B cell (primary cell): ENCODE data around the gene TMEM140. TPM values are rescaled to one million over a fixed set of nuclear protein-coding genes. Genes with fewer than 3 reads are reported as not detected.
A peak's percentile ranks its signal among the peaks of the same experiment; 100 is the strongest.

ENCODE experiments used
- ATAC-seq: fragments of 200-7000 bp; cut with Tn5 transposase; one replicate; pipeline ENCODE4 v1.10.0; 2021; ENCODE audit warnings: low read depth, mild to moderate bottlenecking, moderate number of reproducible peaks, moderate library complexity
- CTCF ChIA-PET: fragments of 350-600 bp; sonication (Branson Sonifier 250); formaldehyde crosslinking; loops from one replicate; lab custom pipeline; 2021; ENCODE audit warnings: antibody characterized with exemption, inconsistent platforms; lab: Charles Lee
- POLR2A ChIA-PET: fragments of 350-600 bp; sonication (Branson Sonifier 250); formaldehyde crosslinking; loops from one replicate; lab custom pipeline; 2021; ENCODE audit warnings: antibody characterized with exemption; lab: Charles Lee
- DNase-seq: peaks from one replicate; pipeline ENCODE4 v3.0.0; 2013
- H2AFZ ChIP-seq: 2 replicates; pipeline ENCODE4 v1.6.1; 2012; ENCODE audit warnings: mild to moderate bottlenecking, low read depth, low read length; ENCODE audit not compliant: insufficient read depth, poor library complexity, severe bottlenecking
- H3K27ac ChIP-seq, 2 donors: 1 replicate in 1 of 2; 2 replicates in 1 of 2; pipeline ENCODE4 v1.5.1; 2012 to 2013; ENCODE audit warnings: low read length in 2 of 2, mild to moderate bottlenecking in 2 of 2, moderate library complexity in 1 of 2
- H3K27me3 ChIP-seq, 4 experiments: fragments of 200-600 bp in 1 of 4; sonication (generic) in 1 of 4; replicated peaks in 1 of 4; 1 replicate in 2 of 4; 2 replicates in 2 of 4; pipeline versions ENCODE4 v1.6.1 to v1.7.0; 2013 to 2016; ENCODE audit warnings: low read length in 3 of 4, mild to moderate bottlenecking in 2 of 4, mixed read lengths in 1 of 4, moderate library complexity in 1 of 4; ENCODE audit not compliant: insufficient read depth in 4 of 4, control insufficient read depth in 3 of 4; ENCODE audit errors: control extremely low read depth in 1 of 4
- H3K36me3 ChIP-seq, 2 experiments: replicated peaks in 1 of 2; 1 replicate in 1 of 2; 2 replicates in 1 of 2; pipeline versions ENCODE4 v1.6.1 to v1.7.1; 2013; ENCODE audit warnings: low read length in 1 of 2; ENCODE audit not compliant: insufficient read depth in 2 of 2, control insufficient read depth in 1 of 2; ENCODE audit errors: control extremely low read depth in 1 of 2, extremely low read depth in 1 of 2
- H3K4me1 ChIP-seq, 2 donors: fragments of 200-600 bp in 1 of 2; sonication (generic) in 1 of 2; 1 replicate in 1 of 2; 2 replicates in 1 of 2; pipeline versions ENCODE4 v1.5.1 to v1.6.1; 2013 to 2017; ENCODE audit warnings: low read length in 2 of 2; ENCODE audit not compliant: control insufficient read depth in 2 of 2, insufficient read depth in 2 of 2
- H3K4me2 ChIP-seq: replicated peaks from 2 replicates; pipeline ENCODE3; 2012; ENCODE audit warnings: mild to moderate bottlenecking, low read depth, low read length; ENCODE audit not compliant: poor library complexity, severe bottlenecking
- H3K4me3 ChIP-seq, 5 experiments: fragments of 200-600 bp in 1 of 5; sonication (generic) in 1 of 5; 1 replicate in 3 of 5; 2 replicates in 2 of 5; pipeline versions ENCODE4 v1.5.1 to v1.7.0; 2011 to 2016; ENCODE audit warnings: low read length in 4 of 5, mild to moderate bottlenecking in 4 of 5, low read depth in 2 of 5, control low read depth in 1 of 5, moderate library complexity in 1 of 5; ENCODE audit not compliant: insufficient read depth in 1 of 5; ENCODE audit errors: control extremely low read depth in 1 of 5, extremely low read depth in 1 of 5
- H3K79me2 ChIP-seq: fragments of 200-600 bp; sonication (generic); one replicate; pipeline ENCODE4 v1.6.0; 2016; ENCODE audit warnings: low read length; ENCODE audit not compliant: control insufficient read depth, insufficient read depth
- H3K9ac ChIP-seq: fragments of 200-600 bp; sonication (generic); 2 replicates; pipeline ENCODE4 v1.6.1; 2017; ENCODE audit warnings: mild to moderate bottlenecking, low read length, moderate library complexity
- H3K9me3 ChIP-seq, 3 donors: one replicate each; pipeline versions ENCODE4 v1.6.1 to v1.7.1; 2013; ENCODE audit warnings: low read length in 2 of 3; ENCODE audit not compliant: control insufficient read depth in 2 of 3, insufficient read depth in 1 of 3; ENCODE audit errors: control extremely low read depth in 1 of 3
- H4K20me1 ChIP-seq: 2 replicates; pipeline ENCODE4 v1.6.0; 2012; ENCODE audit warnings: mild to moderate bottlenecking, low read length; ENCODE audit not compliant: insufficient read depth, control insufficient read depth, poor library complexity, severe bottlenecking
- H3K27ac Mint-ChIP-seq: one replicate; pipeline ENCODE4 v1.8.0; 2021; ENCODE audit warnings: mixed read lengths
- H3K27me3 Mint-ChIP-seq: one replicate; pipeline ENCODE4 v1.8.0; 2021; ENCODE audit warnings: mixed read lengths
- H3K4me1 Mint-ChIP-seq: one replicate; pipeline ENCODE4 v1.8.0; 2021; ENCODE audit warnings: mixed read lengths
- H3K4me3 Mint-ChIP-seq: one replicate; pipeline ENCODE4 v1.8.0; 2021; ENCODE audit warnings: mixed read lengths
- H3K9me3 Mint-ChIP-seq: one replicate; pipeline ENCODE4 v1.8.0; 2022; ENCODE audit warnings: mixed read lengths; ENCODE audit not compliant: insufficient read depth
- CTCF ChIP-seq: fragments of 200-600 bp; IDR thresholded peaks from one replicate; pipeline ENCODE4 v1.8.0; 2022; ENCODE audit warnings: antibody characterized with exemption, mild to moderate bottlenecking
- EZH2 ChIP-seq: IDR thresholded peaks from 2 replicates; pipeline ENCODE4 v1.6.1; 2012; ENCODE audit warnings: borderline replicate concordance, low read depth, mild to moderate bottlenecking, moderate library complexity, low read length; ENCODE audit not compliant: insufficient read depth, poor library complexity, severe bottlenecking
- WGBS: methylation state at CpG from one replicate; pipeline ENCODE4 v1.1.5; 2013; ENCODE audit warnings: missing lambda C conversion rate; ENCODE audit not compliant: insufficient coverage; 5-methylcytosine and 5-hydroxymethylcytosine counted together
- intact Hi-C: fragments of 100-400 bp; cut with micrococcal nuclease; formaldehyde crosslinking; loops from one replicate; pipeline ENCODE4 v1.10.0; 2022
- polyA minus RNA-seq: library from RNA; depleted of rRNA, polyadenylated mRNA; stranded (reverse); fragments of >200 nt; gene quantifications from 2 replicates; pipeline ENCODE4 v1.2.3, GENCODE V29; 2012
- polyA plus RNA-seq: library from polyadenylated mRNA; depleted of rRNA; stranded (reverse); fragments of >200 nt; gene quantifications from 2 replicates; pipeline ENCODE4 v1.2.3, GENCODE V29; 2012
- total RNA-seq, 2 donors: library from RNA; stranded (reverse); fragments of 120-200 nt in 1 of 2; gene quantifications; 1 replicate in 1 of 2; 2 replicates in 1 of 2; pipeline versions ENCODE4 v1.2.3 to v1.2.4, GENCODE V29; 2013 to 2022

TMEM140 gene
- total RNA-seq, result 79.1 and 84.9 TPM in 2 replicates
- total RNA-seq (2013), result 31.6 TPM
- 3.6 and 3.8 TPM in 2 replicates for polyA plus RNA-seq
- 18.1 and 35.2 TPM in 2 replicates for polyA minus RNA-seq

- Mint-ChIP-seq H3K9me3 (no peaks in the 10 kb centered on the region), H3K4me1 (peaks cover 62% of the 10 kb centered on the region), H3K27me3 (no peaks in the 10 kb centered on the region), H3K4me3 (peak within 1 kb of the TSS; percentile 91), H3K27ac (peak within 1 kb of the TSS; percentile 94)
- H3K27ac ChIP-seq, result peak within 1 kb of the TSS; percentile 86 to 90
- peak within 1 kb of the TSS; percentile 70 for H3K4me2 ChIP-seq
- peak within 1 kb of the TSS; percentile 51 to 98 (median 72) for H3K4me3 ChIP-seq
- H3K9ac ChIP-seq, result peak within 1 kb of the TSS; percentile 77
- no peaks in the 10 kb centered on the region for H3K9me3 ChIP-seq
- peak; percentile 87 for DNase-seq
- peak within 1 kb of the TSS; percentile 74 for H2AFZ ChIP-seq
- intact Hi-C loops, result loop anchor here (1.0 to 5.0 kb wide), 7 partner anchors 13 to 691 kb away; partner anchors contain the start of genes AGBL3, AKR1B1, BPGM and CNOT4
- ChIA-PET CTCF (interaction anchor here (0.9 to 8.3 kb wide), 9 partner anchors 9 to 161 kb away, joined by 3 to 78 read pairs (median 4); partner anchors contain the start of genes AGBL3 and CYREN), POLR2A (interaction anchor here (0.6 to 2.8 kb wide), 7 partner anchors 11 to 502 kb away, joined by 3 to 32 read pairs (median 6); partner anchors contain the start of genes AGBL3, BPGM, CYREN and WDR91)
- no peaks in the 10 kb centered on the region for H4K20me1 ChIP-seq
- peaks cover 51% of the 10 kb centered on the region for H3K79me2 ChIP-seq
- peaks cover 42 to 52% of the 10 kb centered on the region in 2 donors for H3K4me1 ChIP-seq
- H3K27me3 ChIP-seq, result no peaks in the 10 kb centered on the region
- no peaks in the 10 kb centered on the region for H3K36me3 ChIP-seq
- 0% methylated on average over 7 of the region's 13 CpGs for WGBS
- peak; percentile 78 for ATAC-seq
- no peak for TF ChIP-seq CTCF
- TF ChIP-seq EZH2, result no peak
Measured at GRCh38 chr7:135147899-135148721, at the start of gene TMEM140. TSS of gene TMEM140 (plus strand) at chr7:135148072. CDS start at chr7:135164442, 16,370 bp downstream.

GRCh38 chr7:135098391-135098790 lies 49.5 kb upstream of the TMEM140 start:
- ChIA-PET POLR2A (no interaction called here), CTCF (no interaction called here)
- WGBS, result no CpG with 5 or more reads among the region's 3 CpGs
- Mint-ChIP-seq H3K4me3 (no peak overlapping the region), H3K4me1 (peaks cover 11% of the 10 kb centered on the region), H3K27me3 (no peaks in the 10 kb centered on the region), H3K27ac (no peak overlapping the region), H3K9me3 (peaks cover 5% of the 10 kb centered on the region)
- Histone ChIP-seq H3K27ac (no peak overlapping the region), H2AFZ (no peak overlapping the region), H3K9me3 (no peaks in the 10 kb centered on the region), H3K4me1 (peaks cover 0 to 7% of the 10 kb centered on the region in 2 donors), H3K9ac (no peak overlapping the region), H3K4me2 (no peak overlapping the region), H3K79me2 (no peaks in the 10 kb centered on the region), H4K20me1 (no peaks in the 10 kb centered on the region), H3K27me3 (no peaks in the 10 kb centered on the region), H3K36me3 (no peaks in the 10 kb centered on the region), H3K4me3 (no peak overlapping the region)
- DNase-seq, result no peak
- ATAC-seq, result no peak
- intact Hi-C loops, result no loop called here
- TF ChIP-seq EZH2 (no peak), CTCF (no peak)
